SK-N-SH treated with all-trans-retinoic acid at 6 μM for 48 hours (cell line): ENCODE results near the gene EPHX1.

Experiments used
- ATAC-seq: fragments of 200-7000 bp; cut with Tn5 transposase; 3 replicates; pipeline ENCODE4 v1.9.1; 2020; ENCODE audit warnings: mild to moderate bottlenecking, moderate library complexity
- ARNTL ChIP-seq: fragments of 450-650 bp; formaldehyde crosslinking; IDR thresholded peaks from 2 replicates; pipeline ENCODE4 v1.5.0; 2020; ENCODE audit warnings: low read depth, mild to moderate bottlenecking, moderate library complexity, borderline replicate concordance
- BACH2 ChIP-seq: fragments of 250-450 bp; sonication (Bioruptor Pico); IDR thresholded peaks from 2 replicates; pipeline ENCODE4 v1.9.0; 2021; ENCODE audit warnings: mild to moderate bottlenecking, borderline replicate concordance
- CREB5 ChIP-seq: fragments of 250-450 bp; sonication (Bioruptor Pico); IDR thresholded peaks from 2 replicates; pipeline ENCODE4 v1.5.1; 2020; ENCODE audit warnings: low read depth, mild to moderate bottlenecking, moderate library complexity
- CSRNP3 ChIP-seq: fragments of 250-450 bp; sonication (Bioruptor Pico); IDR thresholded peaks from 2 replicates; pipeline ENCODE4 v1.5.1; 2021; ENCODE audit warnings: mild to moderate bottlenecking, moderate library complexity
- ESRRG ChIP-seq: fragments of 250-450 bp; sonication (Bioruptor Pico); IDR thresholded peaks from 2 replicates; pipeline ENCODE4 v1.6.1; 2021; ENCODE audit warnings: mild to moderate bottlenecking
- GLIS3 ChIP-seq: fragments of 250-450 bp; sonication (Bioruptor Pico); IDR thresholded peaks from 2 replicates; pipeline ENCODE4 v1.5.0; 2020; ENCODE audit warnings: mild to moderate bottlenecking, moderate library complexity
- ISL1 ChIP-seq: fragments of 250-450 bp; sonication (Bioruptor Pico); IDR thresholded peaks from 2 replicates; pipeline ENCODE4 v2.1.2; 2022; ENCODE audit warnings: mild to moderate bottlenecking, moderate library complexity
- OSR1 ChIP-seq: fragments of 250-450 bp; sonication (Bioruptor Pico); IDR thresholded peaks from 2 replicates; pipeline ENCODE4 v1.8.0; 2022; ENCODE audit warnings: moderate library complexity, mild to moderate bottlenecking, inconsistent platforms
- PPARA ChIP-seq: fragments of 250-450 bp; sonication (Bioruptor Pico); IDR thresholded peaks from 2 replicates; pipeline ENCODE4 v1.5.0; 2020; ENCODE audit warnings: mild to moderate bottlenecking, borderline replicate concordance
- RARB ChIP-seq: fragments of 250-450 bp; sonication (Bioruptor Pico); IDR thresholded peaks from 2 replicates; pipeline ENCODE4 v1.8.0; 2021; ENCODE audit warnings: mild to moderate bottlenecking, moderate library complexity
- TCF4 ChIP-seq: fragments of 250-450 bp; sonication (Bioruptor Pico); IDR thresholded peaks from 2 replicates; pipeline ENCODE4 v1.8.0; 2021; ENCODE audit warnings: mild to moderate bottlenecking, moderate library complexity, borderline replicate concordance
- TOX ChIP-seq: fragments of 250-450 bp; sonication (Bioruptor Pico); IDR thresholded peaks from 2 replicates; pipeline ENCODE4 v1.8.0; 2021; ENCODE audit warnings: mild to moderate bottlenecking, moderate library complexity, borderline replicate concordance
- TSHZ2 ChIP-seq: fragments of 250-450 bp; sonication (Bioruptor Pico); IDR thresholded peaks from 2 replicates; pipeline ENCODE4 v1.5.0; 2020; ENCODE audit warnings: mild to moderate bottlenecking, moderate library complexity
- ZC3H10 ChIP-seq: fragments of 250-450 bp; sonication (Bioruptor Pico); IDR thresholded peaks from 2 replicates; pipeline ENCODE4 v1.5.1; 2021; ENCODE audit warnings: mild to moderate bottlenecking, moderate library complexity
- ZFP3 ChIP-seq: fragments of 250-450 bp; sonication (Bioruptor Pico); IDR thresholded peaks from 2 replicates; pipeline ENCODE4 v1.5.0; 2020; ENCODE audit warnings: mild to moderate bottlenecking, moderate library complexity
- ZFP30 ChIP-seq: fragments of 450-650 bp; formaldehyde crosslinking; IDR thresholded peaks from 2 replicates; pipeline ENCODE4 v1.5.0; 2022; ENCODE audit warnings: mild to moderate bottlenecking, moderate library complexity
- ZNF565 ChIP-seq: fragments of 450-650 bp; formaldehyde crosslinking; conservative IDR thresholded peaks from 2 replicates; pipeline ENCODE4 v1.5.0; 2020; ENCODE audit warnings: low read depth, mild to moderate bottlenecking, moderate library complexity
- ZNF70 ChIP-seq: fragments of 450-650 bp; formaldehyde crosslinking; IDR thresholded peaks from 2 replicates; pipeline ENCODE4 v1.5.0; 2020; ENCODE audit warnings: mild to moderate bottlenecking, moderate library complexity
- ZNF8 ChIP-seq: fragments of 450-650 bp; formaldehyde crosslinking; IDR thresholded peaks from 2 replicates; pipeline ENCODE4 v1.5.0; 2020; ENCODE audit warnings: mild to moderate bottlenecking, moderate library complexity
- TF ChIP-seq, protein P1 (sequence below): fragments of 250-450 bp; sonication (Bioruptor Pico); IDR thresholded peaks from 2 replicates; pipeline ENCODE4 v1.8.0; 2020; ENCODE audit warnings: mild to moderate bottlenecking, moderate library complexity, borderline replicate concordance

EPHX1 gene

GRCh38 chr1:225866061-225866837 is 56.3 kb downstream of the EPHX1 start (continued):
- no peak for TF ChIP-seq TOX
- TF ChIP-seq, all 23 proteins: peak for 0

DNA sequence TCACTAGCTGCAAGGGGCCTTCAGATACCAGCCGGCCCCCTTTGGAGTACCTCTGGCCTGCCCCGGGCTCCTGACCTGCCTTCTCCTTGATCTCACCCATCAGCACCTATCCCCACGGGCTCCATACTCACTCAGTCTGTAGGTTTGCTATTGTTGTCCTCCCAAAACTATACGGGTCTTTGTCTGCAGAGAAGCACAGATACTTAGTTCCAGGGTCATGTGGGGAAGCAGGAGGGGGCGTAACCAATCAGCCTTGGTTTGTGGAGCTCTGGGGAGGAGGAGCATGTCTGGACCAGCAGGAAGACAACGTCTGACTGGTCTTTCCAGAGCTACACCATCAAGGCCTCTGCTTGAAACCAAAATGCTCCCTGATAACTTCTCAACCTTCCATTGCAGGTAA is 57.1 kb downstream of the EPHX1 start:
- no peak for ATAC-seq
- TF ChIP-seq ESRRG (CRISPR knock-in tag) (no peak), ZNF70 (no peak), RARB (CRISPR knock-in tag) (no peak), ZNF565 (no peak)

DNA sequence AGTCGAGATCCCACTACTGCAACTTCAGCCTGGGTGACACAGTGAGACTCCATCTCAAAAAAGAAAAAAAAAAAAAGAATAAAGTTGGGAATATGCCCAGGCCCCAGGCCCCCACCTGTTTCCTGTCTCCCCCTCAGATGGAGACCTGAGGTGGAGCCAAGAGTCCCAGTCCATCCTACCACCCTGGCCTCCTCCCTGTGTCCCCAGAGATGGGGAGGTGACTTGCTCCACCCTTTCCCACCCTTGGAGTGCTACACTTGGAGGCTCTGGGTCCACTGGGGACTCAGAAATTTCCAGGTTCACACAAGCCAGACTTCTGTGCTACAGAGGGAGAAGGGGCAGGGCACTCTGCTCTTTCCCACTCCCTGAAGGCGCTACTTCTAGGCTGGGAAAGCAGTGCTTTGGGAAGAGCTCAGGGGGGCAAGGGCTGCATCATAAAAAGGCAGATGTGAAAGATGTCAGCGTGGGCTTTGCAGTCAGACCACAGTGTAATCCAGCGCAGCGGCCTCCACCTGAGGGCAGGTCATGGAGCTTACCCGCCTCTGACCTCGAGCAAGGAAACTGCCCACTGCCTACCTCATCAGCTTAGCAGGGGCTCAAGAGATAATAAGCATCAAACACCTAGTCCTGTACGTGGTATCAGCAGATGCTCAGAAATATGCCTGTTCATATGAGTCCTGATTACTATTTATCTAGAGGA is 58.9 kb downstream of the EPHX1 start:
- TF ChIP-seq ZFP3 (no peak), BACH2 (CRISPR knock-in tag) (no peak), ARNTL (CRISPR knock-in tag) (no peak), RARB (CRISPR knock-in tag) (no peak), ESRRG (CRISPR knock-in tag) (no peak), ISL1 (CRISPR knock-in tag) (no peak)
- TF ChIP-seq, protein P1, sequence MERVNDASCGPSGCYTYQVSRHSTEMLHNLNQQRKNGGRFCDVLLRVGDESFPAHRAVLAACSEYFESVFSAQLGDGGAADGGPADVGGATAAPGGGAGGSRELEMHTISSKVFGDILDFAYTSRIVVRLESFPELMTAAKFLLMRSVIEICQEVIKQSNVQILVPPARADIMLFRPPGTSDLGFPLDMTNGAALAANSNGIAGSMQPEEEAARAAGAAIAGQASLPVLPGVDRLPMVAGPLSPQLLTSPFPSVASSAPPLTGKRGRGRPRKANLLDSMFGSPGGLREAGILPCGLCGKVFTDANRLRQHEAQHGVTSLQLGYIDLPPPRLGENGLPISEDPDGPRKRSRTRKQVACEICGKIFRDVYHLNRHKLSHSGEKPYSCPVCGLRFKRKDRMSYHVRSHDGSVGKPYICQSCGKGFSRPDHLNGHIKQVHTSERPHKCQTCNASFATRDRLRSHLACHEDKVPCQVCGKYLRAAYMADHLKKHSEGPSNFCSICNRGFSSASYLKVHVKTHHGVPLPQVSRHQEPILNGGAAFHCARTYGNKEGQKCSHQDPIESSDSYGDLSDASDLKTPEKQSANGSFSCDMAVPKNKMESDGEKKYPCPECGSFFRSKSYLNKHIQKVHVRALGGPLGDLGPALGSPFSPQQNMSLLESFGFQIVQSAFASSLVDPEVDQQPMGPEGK = no peak
- no peak for ATAC-seq

DNA sequence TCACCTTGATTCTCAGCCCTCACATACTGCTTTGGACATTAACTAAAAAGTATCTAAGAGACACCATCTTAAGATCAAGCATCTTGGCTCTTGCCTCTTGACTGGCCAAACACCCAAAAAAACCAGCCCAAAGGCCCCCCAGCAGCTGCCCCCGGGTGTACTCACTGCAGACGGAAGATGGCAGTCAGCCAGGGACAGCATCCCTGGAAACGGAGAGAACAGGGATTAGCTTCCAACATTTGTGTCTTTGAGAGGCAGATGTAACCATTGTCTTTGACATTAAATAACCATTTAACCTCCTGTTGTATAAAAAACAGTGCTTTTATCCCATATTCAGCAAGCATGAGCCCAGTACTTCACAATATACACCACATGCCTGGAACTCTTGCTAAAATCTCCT is 61.0 kb downstream of the EPHX1 start:
- ATAC-seq = no peak
- TF ChIP-seq TCF4 = no peak
- TF ChIP-seq, all 23 proteins: peak for 0

GRCh38 chr1:225871359-225872074 is 61.6 kb downstream of the EPHX1 start:
- TF ChIP-seq TCF4 = no peak
- no peak for TF ChIP-seq CREB5 (CRISPR knock-in tag)
- no peak for TF ChIP-seq PPARA (CRISPR knock-in tag)
- no peak for TF ChIP-seq ZNF8 (CRISPR knock-in tag)
- no peak for TF ChIP-seq ZC3H10
- no peak for TF ChIP-seq CSRNP3 (CRISPR knock-in tag)
- TF ChIP-seq OSR1 (CRISPR knock-in tag) = no peak
- TF ChIP-seq ZNF565 = no peak
- TF ChIP-seq ARNTL (CRISPR knock-in tag) = no peak
- TF ChIP-seq RARB (CRISPR knock-in tag) = no peak
- TF ChIP-seq TSHZ2 = no peak
- no peak for TF ChIP-seq TOX
- TF ChIP-seq ZFP30 = no peak
- no peak for TF ChIP-seq GLIS3 (CRISPR knock-in tag)
- TF ChIP-seq ZFP3 = no peak
- ATAC-seq = no peak
